Measurements from ENCODE around the gene EFHB.
"Not testable (repeated sequence)": the region's sequence is repeated elsewhere in the genome, so short reads cannot be mapped to it uniquely, and the experiment has no call there.

The EFHB gene

DNA sequence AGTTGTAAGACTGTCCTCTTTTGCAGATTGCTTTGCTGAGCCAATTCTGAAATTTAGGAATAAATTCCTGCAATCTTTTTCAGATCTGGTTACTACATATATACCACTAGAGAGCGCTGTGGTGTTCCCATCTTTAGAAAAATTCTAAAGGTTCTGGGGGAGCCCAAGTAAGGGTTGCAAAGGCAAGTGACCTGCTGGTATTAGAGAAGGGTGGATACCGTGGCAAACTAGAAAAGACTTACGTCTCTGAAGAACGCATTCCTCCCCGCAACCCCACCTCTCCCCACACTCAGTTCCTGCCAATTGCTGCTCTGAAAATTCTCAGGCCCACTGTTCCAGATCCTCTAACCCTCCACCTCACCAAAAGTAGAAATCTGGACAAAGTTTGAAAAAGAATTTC is 48.5 kb downstream of the EFHB start:
- H3K36me3 ChIP-seq (ENCODE audit: control insufficient read depth, insufficient read depth, low read length): no peaks in the 10 kb centered on the region
- no peak overlapping the region for H3K4me3 ChIP-seq (ENCODE audit: low read length)
- H3K4me1 ChIP-seq (ENCODE audit: control insufficient read depth, insufficient read depth, low read length): peaks cover 11% of the 10 kb centered on the region
- no peaks in the 10 kb centered on the region for H3K27me3 ChIP-seq (ENCODE audit: control insufficient read depth, insufficient read depth, low read length)
- no peaks in the 10 kb centered on the region for H3K9me3 ChIP-seq (ENCODE audit: control insufficient read depth, low read length)
- H3K9ac ChIP-seq (ENCODE audit: low read length): no peak overlapping the region

- Histone ChIP-seq H3K36me3 (ENCODE audit: control insufficient read depth, insufficient read depth, low read length) (no peaks in the 10 kb centered on the region), H3K9me3 (ENCODE audit: control insufficient read depth, low read length) (no peaks in the 10 kb centered on the region), H3K27me3 (ENCODE audit: control insufficient read depth, insufficient read depth, low read length) (no peaks in the 10 kb centered on the region), H3K4me1 (ENCODE audit: control insufficient read depth, insufficient read depth, low read length) (no peaks in the 10 kb centered on the region), H3K4me3 (ENCODE audit: low read length) (no peak overlapping the region), H3K9ac (ENCODE audit: low read length) (no peak overlapping the region)
Measured at GRCh38 chr3:19881852-19882251, 52.2 kb downstream of the EFHB start.

GRCh38 chr3:19881036-19881435 is 53.0 kb downstream of the EFHB start:
- no peaks in the 10 kb centered on the region for H3K4me1 ChIP-seq (ENCODE audit: control insufficient read depth, insufficient read depth, low read length)
- no peak overlapping the region for H3K9ac ChIP-seq (ENCODE audit: low read length)
- H3K9me3 ChIP-seq (ENCODE audit: control insufficient read depth, low read length): no peaks in the 10 kb centered on the region
- H3K4me3 ChIP-seq (ENCODE audit: low read length): no peak overlapping the region
- H3K36me3 ChIP-seq (ENCODE audit: control insufficient read depth, insufficient read depth, low read length): no peaks in the 10 kb centered on the region
- no peaks in the 10 kb centered on the region for H3K27me3 ChIP-seq (ENCODE audit: control insufficient read depth, insufficient read depth, low read length)

DNA sequence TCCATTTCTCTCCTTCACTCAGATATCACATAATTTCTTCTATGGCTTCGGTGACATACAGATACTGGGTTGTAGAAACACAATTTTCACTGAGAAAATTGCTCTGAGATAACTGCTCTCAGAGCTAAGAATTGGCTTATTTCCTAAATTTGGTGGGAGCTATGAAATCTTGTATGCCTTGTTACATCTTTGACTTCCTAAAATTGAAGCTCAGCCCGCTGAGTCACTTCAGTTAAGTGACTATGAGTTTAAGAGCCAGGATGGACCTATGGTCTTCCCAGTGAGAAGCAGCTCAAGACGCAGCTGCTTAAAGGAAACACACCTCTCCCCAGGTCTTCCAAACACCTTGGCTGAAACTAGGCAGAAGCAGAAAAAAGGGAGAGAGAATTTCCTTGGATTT is 56.4 kb downstream of the EFHB start:
- Histone ChIP-seq H3K27me3 (ENCODE audit: control insufficient read depth, insufficient read depth, low read length) (no peaks in the 10 kb centered on the region), H3K9me3 (ENCODE audit: control insufficient read depth, low read length) (no peaks in the 10 kb centered on the region), H3K36me3 (ENCODE audit: control insufficient read depth, insufficient read depth, low read length) (no peaks in the 10 kb centered on the region), H3K4me3 (ENCODE audit: low read length) (no peak overlapping the region), H3K9ac (ENCODE audit: low read length) (no peak overlapping the region), H3K4me1 (ENCODE audit: control insufficient read depth, insufficient read depth, low read length) (no peaks in the 10 kb centered on the region)

DNA sequence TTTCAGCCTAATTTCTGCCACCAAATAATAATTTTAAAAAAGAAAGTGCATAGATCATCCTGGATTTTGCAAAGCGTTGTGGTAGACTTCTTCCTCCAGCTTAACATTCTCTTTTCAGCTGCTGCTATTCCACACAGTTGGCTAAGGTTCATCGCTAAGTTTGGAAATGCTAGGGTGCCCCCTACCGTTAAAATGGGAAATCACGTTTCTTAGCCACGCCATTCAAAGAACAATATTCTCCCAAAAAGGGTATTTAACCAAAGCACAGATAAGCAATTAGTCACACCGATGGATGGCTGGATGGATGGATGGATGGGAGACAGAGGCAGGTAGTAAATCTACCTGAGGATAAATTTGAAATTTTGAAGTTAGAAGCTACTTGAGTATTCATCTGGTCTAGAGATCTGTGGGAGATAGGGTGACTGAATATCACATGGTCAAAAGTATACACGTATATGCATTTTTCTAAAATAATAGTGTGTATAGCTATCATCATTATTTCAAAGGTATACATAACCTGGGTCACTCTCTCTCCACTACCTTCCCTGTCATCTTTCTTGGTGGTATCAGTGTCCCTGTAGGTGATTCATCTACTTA is 67.2 kb downstream of the EFHB start:
- H3K9ac ChIP-seq (ENCODE audit: low read length): no peak overlapping the region
- H3K36me3 ChIP-seq (ENCODE audit: control insufficient read depth, insufficient read depth, low read length): no peaks in the 10 kb centered on the region
- no peak overlapping the region for H3K4me3 ChIP-seq (ENCODE audit: low read length)
- no peaks in the 10 kb centered on the region for H3K27me3 ChIP-seq (ENCODE audit: control insufficient read depth, insufficient read depth, low read length)
- H3K4me1 ChIP-seq (ENCODE audit: control insufficient read depth, insufficient read depth, low read length): no peaks in the 10 kb centered on the region
- no peaks in the 10 kb centered on the region for H3K9me3 ChIP-seq (ENCODE audit: control insufficient read depth, low read length)

DNA sequence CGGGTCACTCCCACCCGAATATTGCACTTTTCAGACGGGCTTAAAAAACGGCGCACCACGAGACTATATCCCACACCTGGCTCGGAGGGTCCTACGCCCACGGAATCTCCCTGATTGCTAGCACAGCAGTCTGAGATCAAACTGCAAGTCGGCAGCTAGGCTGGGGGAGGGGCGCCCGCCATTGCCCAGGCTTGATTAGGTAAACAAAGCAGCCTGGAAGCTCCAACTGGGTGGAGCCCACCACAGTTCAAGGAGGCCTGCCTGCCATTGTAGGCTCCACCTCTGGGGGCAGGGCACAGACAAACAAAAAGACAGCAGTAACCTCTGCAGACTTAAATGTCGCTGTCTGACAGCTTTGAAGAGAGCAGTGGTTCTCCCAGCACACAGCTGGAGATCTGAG is 78.7 kb downstream of the EFHB start:
- not testable (repeated sequence) for H3K9ac ChIP-seq (ENCODE audit: low read length); H3K27me3 ChIP-seq (ENCODE audit: control insufficient read depth, insufficient read depth, low read length); H3K4me1 ChIP-seq (ENCODE audit: control insufficient read depth, insufficient read depth, low read length); H3K9me3 ChIP-seq (ENCODE audit: control insufficient read depth, low read length); H3K4me3 ChIP-seq (ENCODE audit: low read length); H3K36me3 ChIP-seq (ENCODE audit: control insufficient read depth, insufficient read depth, low read length)

- not testable (repeated sequence) for H3K27me3 ChIP-seq (ENCODE audit: control insufficient read depth, insufficient read depth, low read length); H3K36me3 ChIP-seq (ENCODE audit: control insufficient read depth, insufficient read depth, low read length); H3K9ac ChIP-seq (ENCODE audit: low read length); H3K9me3 ChIP-seq (ENCODE audit: control insufficient read depth, low read length); H3K4me1 ChIP-seq (ENCODE audit: control insufficient read depth, insufficient read depth, low read length); H3K4me3 ChIP-seq (ENCODE audit: low read length)
Measured at GRCh38 chr3:19846609-19847008, 87.4 kb downstream of the EFHB start.
